Cerebellar cortex (tissue), 1 donor: ENCODE data around the gene TTYH3.

ENCODE experiments used
- DNase-seq: peaks from one replicate; pipeline ENCODE4 v3.0.0-alpha.2; 2015; ENCODE audit warnings: low spot score

Gene TTYH3

GRCh38 chr7:2616387-2617324 is 15.1 kb upstream of the TTYH3 start:
- no peak for DNase-seq

DNA sequence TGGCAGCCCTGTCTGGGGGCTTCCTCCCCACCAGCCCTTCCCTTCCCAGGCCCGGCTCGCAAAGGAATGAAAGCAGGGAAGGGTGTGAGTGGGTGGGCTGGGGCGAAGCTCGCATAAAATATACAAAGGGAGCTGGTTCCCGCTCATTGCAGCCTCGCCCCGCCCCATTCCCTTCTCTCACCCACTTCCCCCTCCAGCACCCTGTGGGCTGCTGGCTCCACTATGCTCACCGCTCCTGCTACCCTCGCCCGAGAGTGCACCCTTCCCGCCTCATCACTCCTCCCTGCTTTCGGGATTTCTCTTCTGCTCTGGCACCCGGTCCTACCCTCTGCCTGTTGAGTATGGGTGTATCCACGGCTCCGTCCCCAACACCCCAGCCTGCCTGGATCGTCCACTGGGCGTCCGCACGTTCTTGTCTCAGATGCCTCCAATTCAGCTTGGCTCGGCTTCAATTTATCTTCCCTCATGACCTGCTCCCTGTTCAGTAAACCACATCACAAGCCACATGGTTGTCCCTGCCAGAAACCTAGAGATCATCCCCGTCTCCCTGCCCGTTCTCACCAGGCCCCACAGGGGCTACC is 14.4 kb upstream of the TTYH3 start:
- DNase-seq: no peak

GRCh38 chr7:2619116-2619515 is 12.7 kb upstream of the TTYH3 start:
- DNase-seq: no peak

DNA sequence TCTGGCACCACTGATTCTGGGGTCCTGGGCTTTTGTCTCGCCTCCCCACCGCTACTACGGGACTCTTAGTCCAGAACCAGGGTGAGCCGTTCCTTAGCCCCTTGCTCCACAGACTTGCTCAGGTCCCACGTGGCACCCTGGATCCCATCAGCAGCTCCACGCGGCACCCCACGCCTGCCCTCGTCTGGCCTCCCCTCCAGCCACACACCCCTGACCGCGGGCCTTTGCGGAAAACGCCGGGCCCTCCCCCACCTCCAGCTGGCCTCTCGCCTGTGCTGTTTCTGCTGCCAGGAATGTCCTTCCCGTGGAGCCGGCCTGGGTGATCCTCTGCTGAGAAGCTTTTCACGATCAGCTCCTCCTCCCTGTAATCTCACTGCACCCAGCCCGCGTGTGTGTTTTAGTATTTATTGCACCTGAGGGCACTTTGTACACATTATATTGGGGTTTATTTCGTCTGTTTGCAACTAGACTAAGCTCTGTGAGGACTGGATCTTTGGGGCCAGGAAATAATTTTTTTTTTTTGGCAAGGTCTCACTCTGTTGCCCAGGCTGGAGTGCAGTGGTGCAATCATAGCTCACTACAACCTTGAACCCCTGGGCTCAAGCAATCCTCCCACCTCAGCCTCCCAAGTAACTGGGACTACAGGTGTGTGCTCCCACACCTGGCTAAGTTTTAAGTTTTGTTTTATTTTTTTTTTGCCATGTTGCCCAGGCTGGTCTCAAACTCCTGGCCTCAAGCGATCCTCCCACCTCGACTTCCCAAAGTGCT is 10.5 kb upstream of the TTYH3 start:
- no peak for DNase-seq

GRCh38 chr7:2621948-2622640 is 9.7 kb upstream of the TTYH3 start:
- DNase-seq: no peak

DNA sequence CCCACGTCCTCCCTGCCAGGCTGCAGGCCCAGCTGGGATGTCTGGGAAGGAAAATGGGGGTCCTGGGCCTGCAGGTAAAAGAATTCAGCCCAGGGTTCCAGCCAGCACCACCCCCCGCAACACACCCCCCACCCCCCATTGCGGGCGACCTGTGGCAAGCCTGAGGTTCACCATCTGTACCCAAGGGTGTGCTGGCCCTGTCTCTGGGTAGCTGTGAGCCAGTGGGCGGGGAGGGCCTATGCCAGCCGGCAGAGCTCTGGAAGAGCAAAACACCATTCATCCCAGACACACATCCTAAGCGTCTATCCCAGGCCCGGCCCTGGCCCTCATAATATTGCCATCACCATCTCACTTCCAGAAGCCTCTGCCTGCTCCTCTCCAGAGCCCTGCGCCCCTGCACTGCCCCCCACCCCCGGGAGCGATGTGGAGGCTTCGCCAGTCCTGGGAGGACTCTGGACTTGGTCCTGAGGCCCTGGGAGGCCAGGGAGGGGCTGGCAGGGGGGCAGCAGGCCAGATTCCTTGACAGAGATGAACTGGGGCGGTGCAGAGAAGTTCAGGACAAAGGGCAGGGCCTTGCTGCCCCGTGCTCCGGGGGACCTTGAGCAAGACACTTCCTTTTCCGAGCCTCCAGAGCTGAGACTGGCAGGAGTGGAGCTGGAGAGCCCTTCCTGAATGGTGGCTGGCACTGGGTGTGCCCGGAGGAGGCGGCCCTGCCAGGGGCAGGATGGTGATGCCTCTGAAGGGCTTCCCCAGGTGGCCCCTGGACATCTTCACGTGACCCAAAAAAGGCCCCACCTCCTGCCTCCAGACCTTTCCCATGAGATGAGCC is 8.7 kb upstream of the TTYH3 start:
- no peak for DNase-seq

GRCh38 chr7:2623698-2624014 is 8.1 kb upstream of the TTYH3 start:
- no peak for DNase-seq

- DNase-seq: no peak
Measured at GRCh38 chr7:2624293-2624886, 7.4 kb upstream of the TTYH3 start.

- DNase-seq: no peak
Measured at GRCh38 chr7:2626498-2627117, 5.2 kb upstream of the TTYH3 start.

DNA sequence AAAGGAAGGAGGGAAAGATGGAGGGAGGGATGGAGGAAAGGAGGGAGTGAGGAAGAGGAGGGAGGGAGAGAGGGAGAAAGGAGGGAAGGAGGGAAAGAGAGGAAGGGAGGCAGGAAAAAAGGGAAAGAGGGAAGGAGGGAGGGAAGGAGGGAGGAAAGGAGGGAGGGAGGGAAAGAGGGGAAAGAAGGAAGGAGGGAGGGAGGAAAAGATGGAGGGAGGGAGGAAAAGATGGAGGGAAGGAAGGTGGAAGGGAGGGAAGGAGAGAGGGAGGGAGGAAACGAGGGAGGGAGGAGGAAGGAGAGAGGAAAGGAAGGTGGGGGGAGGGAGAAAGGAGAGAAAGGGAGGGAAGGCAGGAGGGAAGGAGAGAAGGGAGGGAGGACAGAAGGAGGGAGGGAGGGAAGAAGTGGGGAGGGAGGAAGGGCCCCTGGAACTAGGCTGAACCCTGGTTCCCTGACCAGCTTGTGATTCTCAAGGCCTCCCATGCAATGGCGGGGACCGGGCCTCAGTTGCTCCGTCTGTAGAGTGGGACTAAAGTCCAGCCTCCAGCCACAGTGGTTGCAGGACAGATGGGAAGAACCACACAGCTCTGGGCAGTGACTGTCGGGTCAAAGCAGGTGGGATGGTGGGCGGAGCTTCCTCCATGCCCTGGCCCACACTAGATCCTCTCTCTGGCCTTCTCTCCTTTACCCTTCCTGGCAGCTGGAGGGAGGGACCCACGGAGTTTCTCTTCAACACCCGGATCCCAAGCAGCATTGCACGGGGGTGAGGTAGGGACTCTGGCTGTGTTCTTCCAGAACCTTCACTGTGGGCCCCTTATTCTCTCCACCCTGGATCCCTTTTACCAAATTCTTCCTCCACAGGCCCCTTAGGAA is 4.3 kb upstream of the TTYH3 start:
- DNase-seq: no peak

- no peak for DNase-seq
Measured at GRCh38 chr7:2628130-2628482, 3.7 kb upstream of the TTYH3 start.

GRCh38 chr7:2628891-2629290 is 2.9 kb upstream of the TTYH3 start:
- DNase-seq: no peak

DNA sequence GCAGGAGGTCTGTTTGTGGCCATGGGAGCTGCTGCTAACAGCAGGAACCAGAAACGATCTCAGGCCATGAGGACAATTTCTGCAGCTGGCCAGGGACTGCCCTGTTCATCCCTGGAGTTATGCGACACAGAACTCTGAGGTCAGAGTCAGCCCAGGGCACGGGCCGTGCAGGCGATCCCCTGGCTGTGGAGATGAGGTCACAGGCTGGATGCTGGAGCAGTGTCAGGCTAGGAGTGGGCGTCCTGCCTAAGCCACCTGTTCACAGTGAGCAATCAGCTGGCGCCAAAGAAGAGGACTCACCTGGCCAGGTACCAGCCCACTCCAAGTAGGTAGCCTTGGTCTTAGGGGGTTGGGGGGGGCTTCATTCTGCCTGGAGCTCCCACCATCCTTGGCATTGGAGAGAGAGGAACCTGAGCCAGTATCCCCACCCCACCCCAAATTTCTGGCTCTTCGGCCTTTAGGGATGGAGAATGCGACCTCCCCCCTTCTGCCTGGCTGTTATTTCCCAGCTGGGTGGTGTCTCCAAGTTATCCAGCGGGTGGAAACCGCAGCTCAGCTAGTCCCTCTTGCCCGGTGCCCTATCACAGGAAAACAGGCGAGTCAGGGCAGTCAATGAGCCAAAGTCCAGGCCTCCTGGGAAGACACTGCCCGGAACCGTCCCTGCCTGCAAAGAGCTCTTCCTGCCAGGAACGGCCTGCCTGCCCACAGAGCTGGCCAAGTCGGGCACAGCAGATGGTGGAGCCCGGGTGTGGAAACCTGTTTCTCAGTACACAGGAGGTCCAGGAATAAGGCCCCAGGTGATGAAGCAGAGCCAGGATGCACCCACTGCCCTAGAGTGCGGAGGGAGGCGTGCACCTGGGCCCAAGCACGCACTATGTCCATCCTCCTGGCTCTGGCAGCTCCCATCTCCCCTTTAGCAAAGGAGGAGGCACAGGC is 1.8 kb upstream of the TTYH3 start:
- peak; percentile 94 for DNase-seq

- peak; percentile 36 for DNase-seq
Measured at GRCh38 chr7:2632733-2633537, 1.1 kb downstream of the TTYH3 start.

GRCh38 chr7:2633538-2634266 is 1.9 kb downstream of the TTYH3 start:
- DNase-seq: peak; percentile 40

- DNase-seq: no peak
Measured at GRCh38 chr7:2634267-2635145, 2.7 kb downstream of the TTYH3 start.
